NCI-H526 treated with DMSO at 0.1 percent for 48 hours (cell line): ENCODE measurements around the gene CHRM4.

Experiments
- DNase-seq: peaks from one replicate; lab custom pipeline; 2025; lab: John Stamatoyannopoulos, UW

CHRM4 gene

GRCh38 chr11:46347637-46348311 lies 43.8 kb downstream of the CHRM4 start:
- no peak for DNase-seq

DNA sequence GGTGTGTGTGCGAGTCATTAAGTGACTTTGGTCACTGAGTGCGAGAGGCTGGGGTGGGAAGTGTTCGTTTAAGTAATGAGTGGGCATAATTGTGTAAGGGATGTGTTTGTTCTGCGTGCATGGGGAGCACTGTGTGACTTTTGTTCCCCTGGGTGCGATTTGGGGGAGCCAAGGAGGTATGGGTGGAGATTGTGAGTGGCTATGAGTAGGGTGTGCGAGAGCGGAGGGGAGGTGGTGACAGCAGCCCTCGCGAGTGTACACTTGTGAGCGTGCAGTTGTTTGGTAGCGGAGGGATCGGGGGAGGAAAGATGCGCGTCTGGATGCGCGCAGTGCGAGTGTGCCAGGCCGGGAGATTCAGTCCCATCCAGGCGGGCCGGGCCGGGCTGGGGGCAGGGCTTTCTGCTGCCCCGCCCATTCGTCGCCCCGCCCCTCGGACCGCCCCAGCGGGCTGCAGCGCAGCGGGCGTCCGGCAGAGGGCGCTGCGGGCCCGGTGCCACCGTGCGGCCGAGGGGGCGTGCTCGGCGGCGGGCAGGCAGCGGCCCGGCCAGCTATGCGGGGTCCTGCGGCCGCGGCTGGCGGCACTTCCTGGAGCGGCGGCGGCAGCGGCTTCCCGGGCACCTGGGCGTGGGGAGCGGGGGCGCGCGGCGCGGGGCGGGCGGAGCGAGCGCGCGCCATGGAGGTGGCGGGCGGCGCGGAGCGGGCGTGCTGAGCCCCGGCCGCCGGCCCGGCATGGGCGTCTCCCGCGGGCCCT lies 44.5 kb downstream of the CHRM4 start, which contains the start of gene DGKZ:
DGKZ (plus strand) TSS at position 578 of the 751 bp plus-strand sequence. CDS start 197 bp downstream, outside the sequence.
- DNase-seq: peak; percentile 90

DNA sequence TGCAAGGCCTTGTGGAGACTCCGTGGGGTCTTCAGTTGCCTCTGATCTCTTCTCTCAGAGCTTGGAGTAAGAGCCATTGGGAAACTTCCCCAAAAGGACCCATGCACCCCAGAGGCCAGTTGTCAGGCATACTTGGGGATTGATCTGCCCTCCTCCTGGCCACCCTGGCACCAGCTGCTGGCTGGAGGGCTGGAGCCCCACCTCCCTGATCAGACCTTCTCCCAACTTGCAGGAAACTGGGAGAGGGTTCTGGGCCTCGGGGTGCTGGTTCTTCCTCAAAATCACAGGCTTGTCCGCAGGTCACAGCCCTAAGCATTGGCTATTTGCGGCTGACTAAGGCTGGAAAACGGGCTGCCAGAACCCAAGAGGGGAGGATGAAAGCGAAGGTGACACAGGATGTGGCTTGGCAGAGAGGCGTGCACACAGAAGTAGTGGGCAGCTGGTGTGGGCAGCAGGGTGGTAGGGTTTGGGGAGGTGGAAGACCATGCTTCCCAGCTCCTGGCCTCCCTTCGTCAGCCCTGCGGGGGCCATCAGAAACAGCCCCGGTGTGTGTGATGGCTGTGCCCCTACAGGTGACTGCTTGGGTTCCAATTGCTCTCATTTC lies 45.6 kb downstream of the CHRM4 start:
- no peak for DNase-seq

DNA sequence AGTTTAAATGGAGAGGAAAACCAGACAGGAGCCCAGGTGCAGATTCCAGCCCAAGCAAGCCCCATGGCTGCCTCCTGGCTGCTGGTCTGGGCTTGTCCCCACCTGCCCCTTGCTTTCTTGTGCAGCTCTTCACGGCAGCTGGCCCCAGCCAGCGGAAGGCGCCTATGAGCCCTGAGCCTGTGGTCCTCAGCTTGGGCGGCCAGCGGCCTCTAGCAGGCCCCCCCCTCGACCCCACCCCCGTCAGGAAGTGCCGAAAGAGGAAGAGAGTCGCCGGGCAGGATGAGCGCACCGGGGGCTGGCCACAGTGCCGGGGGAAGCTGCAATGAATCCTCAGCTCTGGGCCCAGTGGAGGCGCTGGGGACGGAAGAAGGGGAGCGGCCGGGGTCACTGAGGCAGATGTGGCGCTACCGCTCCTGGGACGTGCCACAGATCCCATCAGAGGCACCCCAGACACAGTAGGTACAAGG lies 46.4 kb downstream of the CHRM4 start:
- DNase-seq: peak; percentile 77

DNA sequence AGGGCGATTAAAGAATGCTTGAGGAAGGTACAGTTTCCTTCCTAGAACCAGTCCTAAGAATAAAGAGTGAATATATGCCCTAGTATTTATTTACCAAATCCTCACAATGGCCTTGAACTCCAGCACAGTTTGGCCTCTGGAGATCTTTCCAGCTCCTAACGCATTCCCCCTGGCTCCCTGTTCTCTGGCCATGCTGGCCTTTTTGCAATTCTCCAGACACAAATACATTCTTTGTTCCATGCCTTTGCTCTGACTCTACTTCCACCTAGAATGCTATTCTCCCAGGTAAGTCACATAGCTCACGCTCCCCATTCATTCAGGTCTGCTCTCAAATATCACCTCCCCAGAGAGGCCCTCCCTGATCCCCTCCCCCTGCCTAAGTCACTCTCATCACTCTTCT lies 48.1 kb downstream of the CHRM4 start:
- DNase-seq: no peak

- no peak for DNase-seq
These were observed 49.3 kb downstream of the CHRM4 start for GRCh38 chr11:46342239-46342638.

DNA sequence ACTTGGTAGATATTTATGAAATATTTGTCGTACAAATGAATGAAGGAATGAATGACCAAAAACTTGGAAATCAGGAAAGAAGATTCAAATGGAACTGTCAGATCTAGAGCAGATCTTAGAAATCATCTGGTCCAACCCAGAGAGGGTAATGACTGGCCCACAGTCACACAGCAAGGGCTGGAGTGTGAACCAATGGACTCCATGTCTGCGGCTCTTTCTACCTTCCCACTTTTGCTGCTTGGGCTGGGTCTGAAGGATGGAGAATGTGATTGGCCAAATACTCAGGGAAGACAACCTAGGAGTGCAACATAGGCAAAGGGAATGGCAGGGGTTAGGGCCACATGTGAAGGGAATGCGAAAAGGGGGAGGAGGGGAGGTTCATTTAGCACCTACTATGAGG lies 50.1 kb downstream of the CHRM4 start:
- DNase-seq: no peak

- DNase-seq: no peak
These were observed 51.8 kb downstream of the CHRM4 start for GRCh38 chr11:46339816-46340215.

- peak; percentile 100 for DNase-seq
These were observed 52.4 kb downstream of the CHRM4 start for GRCh38 chr11:46338988-46339666.

DNA sequence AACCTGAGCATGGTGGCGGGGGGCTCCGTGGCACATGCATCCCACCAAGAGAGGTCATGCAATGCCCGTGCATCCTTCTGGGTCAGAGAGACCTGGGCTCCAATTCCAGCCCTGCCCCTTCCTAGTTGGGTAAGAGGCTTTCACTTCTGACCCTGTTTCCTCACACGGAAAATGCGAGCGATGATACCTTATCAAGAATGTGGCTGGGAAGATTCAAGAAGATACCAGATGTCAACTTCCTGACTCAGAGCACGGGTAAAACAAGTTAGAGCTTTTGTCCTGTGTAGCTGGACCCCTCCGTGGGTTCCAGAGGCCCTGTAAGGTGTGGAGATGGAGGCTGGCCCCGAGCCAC lies 53.0 kb downstream of the CHRM4 start:
- no peak for DNase-seq

- no peak for DNase-seq
These were observed 53.8 kb downstream of the CHRM4 start for GRCh38 chr11:46337626-46338345.

- no peak for DNase-seq
These were observed 54.9 kb downstream of the CHRM4 start for GRCh38 chr11:46336563-46337180.

GRCh38 chr11:46335890-46336562 lies 55.5 kb downstream of the CHRM4 start:
- no peak for DNase-seq

GRCh38 chr11:46335271-46335670 lies 56.3 kb downstream of the CHRM4 start:
- DNase-seq: no peak

- DNase-seq: no peak
These were observed 57.4 kb downstream of the CHRM4 start for GRCh38 chr11:46334211-46334610.
